HG02588 (cell line): ENCODE measurements around the gene DOCK11.
"Not testable (repeated sequence)": the region's sequence is repeated elsewhere in the genome, so short reads cannot be mapped to it uniquely, and the experiment has no call there.

ENCODE experiments used
- ATAC-seq: cut with Tn5 transposase; IDR thresholded peaks from one replicate; pipeline ENCODE4 v1.9.1; 2021; ENCODE audit warnings: mild to moderate bottlenecking, moderate library complexity; ENCODE audit not compliant: unreplicated experiment

DOCK11 gene

DNA sequence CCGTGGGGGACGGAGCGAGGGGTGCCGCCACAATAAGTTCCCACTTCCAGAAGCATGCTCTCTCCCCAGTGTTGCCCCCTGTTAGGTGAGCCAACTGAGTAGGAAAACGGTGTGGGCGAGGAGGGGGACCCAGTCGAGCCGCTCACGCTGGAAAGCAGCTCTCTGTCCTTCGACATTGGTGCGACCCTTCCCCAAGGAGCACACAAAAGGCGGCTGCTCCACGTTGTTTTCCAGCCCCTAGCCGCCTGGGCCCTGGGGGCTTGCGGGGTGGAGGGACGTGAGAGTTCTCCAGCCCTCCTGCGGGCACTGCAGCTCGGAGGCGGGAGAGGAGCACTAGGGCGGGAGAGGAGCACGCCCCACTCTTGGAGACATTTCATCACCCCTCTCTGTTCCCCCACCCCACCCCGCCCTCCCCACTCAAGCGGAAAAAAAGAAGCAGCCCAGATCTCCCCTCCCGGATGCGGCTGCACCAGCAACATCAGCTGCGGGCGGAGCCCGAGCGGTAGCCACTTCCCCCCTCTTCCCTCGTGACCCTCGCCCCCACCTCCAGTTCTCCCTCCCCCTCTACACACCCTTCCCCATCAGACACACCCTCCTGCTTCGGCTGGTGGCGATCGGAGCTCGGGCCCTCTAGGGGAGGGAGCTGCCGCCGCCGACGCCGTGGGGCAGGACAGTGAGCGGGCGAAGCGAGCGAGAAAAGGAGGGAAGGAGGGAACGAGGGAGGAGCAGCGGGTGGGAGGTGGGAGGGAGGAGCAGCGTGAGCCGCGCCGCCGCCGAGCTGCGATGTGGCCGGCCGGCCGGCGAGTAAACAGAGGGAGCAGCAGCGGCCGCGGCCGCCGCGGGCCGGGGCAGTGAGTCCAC is at the start of gene DOCK11:
DOCK11 (plus strand) TSS at position 755 of the 861 bp plus-strand sequence. CDS start 157 bp downstream, outside the sequence.
- peak; percentile 75 for ATAC-seq

DNA sequence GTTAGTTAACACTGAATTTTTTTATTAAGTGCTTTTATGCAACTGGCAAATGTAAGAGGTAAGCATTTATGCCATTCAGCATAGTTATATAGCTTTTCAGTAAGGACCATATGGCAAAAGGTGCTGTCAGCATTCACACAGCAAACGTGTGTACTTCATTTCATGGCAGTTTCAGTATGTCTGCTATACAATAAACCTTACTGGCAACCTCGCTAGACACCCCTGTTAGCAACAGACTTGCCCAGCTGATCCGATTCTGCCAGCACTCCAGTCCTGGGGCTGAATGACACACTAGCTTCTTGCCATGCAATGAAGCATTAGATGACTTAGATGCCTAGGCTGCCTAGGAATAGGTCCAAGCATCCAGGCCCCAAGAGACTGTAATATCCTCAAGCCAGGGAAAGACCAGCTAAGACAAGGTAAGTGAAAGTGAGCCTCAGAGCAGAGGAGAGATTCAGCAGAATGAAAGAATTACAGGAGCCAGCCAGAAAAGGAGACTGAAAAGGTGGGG is 47.3 kb upstream of the DOCK11 start:
- ATAC-seq, result no peak

DNA sequence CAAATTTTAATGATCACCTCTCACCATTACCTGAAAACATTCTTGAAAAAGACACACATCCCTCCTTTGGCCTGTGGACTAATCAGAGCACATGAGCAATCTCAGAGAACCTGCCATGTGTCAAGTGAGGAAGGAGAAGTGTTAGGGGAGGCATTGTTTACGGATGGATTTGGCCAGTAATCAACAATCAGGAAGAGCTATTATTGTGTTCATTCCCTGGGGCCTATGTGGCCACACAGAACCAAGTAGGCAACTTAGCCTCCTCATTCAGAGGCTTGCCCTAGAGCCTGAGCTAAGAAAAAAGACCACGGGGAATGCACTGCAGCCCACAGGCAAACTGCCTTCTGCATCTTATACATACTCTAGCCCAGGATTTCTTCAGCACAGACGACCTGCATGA is 40.6 kb upstream of the DOCK11 start:
- no peak for ATAC-seq

- no peak for ATAC-seq
Observed at GRCh38 chrX:118459494-118459893, 36.1 kb upstream of the DOCK11 start.

- no peak for ATAC-seq
Observed at GRCh38 chrX:118464501-118464900, 31.1 kb upstream of the DOCK11 start.

DNA sequence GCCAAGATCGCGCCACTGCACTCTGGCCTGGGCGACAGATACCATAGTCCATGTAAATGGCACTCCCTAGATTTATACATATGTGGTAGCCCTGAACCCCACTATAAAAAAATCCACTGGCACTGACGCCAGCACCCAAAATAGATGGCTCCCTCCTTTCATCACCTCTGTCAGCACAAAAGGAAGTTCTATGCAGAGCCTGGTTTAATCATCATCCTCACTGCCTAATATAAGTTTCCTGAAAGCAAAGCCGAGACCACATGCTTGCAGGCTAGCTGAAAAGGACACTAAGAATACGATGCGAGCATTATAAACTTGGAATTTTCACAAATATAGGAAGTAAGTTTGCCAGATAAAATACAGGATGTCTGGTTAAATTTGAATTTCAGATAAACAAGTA is 27.5 kb upstream of the DOCK11 start:
- ATAC-seq, result no peak

DNA sequence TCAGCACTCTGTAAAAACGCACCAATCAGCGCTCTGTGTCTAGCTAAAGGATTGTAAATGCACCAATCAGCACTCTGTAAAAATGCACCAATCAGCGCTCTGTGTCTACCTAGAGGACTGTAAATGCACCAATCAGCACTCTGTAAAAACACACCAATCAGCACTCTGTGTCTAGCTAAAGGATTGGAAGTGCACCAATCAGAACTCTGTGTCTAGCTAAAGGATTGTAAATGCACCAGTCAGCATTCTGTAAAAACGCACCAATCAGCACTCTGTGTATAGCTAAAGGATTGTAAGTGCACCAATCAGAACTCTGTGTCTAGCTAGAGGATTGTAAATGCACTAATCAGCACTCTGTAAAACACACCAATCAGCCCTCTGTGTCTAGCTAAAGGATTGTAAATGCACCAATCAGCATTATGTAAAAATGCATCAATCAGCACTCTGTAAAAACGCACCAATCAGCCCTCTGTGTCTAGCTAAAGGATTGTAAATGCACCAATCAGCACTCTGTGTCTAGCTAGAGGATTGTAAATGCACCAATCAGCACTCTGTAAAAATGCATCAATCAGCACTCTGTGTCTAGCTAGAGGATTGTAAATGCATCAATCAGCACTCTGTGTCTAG is 24.8 kb upstream of the DOCK11 start:
- not testable (repeated sequence) for ATAC-seq

- ATAC-seq, result no peak
Observed at GRCh38 chrX:118474586-118474985, 21.0 kb upstream of the DOCK11 start.

DNA sequence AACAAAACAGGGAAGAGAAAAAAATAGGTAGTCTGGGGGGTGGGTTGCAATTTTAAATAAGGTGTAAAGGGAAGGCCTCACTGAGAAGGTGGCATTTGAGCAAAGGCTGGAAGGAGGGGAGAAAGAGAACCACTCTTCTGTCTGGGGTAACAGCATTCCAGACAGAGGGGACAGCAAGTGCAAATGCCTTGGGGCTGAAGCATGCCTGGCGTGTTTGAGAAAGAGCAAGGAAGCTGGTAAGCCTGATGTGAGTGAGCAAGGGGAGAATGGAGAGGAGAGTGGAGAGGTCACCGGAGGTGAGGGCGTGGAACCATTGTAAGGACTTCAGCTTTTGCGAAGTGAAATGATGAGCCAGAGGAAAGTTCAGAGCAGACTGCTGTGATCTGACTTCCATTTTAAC is 19.7 kb upstream of the DOCK11 start:
- ATAC-seq, result no peak

DNA sequence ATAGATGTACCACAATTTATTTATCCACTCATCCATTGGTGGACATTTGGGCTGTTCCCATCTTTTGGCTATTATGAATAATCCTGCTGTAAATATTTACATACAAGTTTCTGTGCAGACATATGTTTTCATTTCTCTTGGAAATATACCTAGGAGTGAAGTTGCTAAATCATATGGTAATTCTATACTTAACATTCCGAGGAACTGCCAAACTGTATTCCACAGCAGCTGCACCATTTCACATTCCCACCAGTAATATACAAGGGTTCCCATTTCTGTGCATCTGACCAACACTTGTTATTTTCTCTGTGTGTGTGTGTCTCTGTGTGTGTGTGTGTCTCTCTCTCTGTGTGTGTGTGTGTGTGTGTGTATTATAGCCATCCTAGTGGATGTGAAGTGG is 15.4 kb upstream of the DOCK11 start:
- ATAC-seq, result no peak

GRCh38 chrX:118482384-118482783 is 13.2 kb upstream of the DOCK11 start:
- ATAC-seq, result not testable (repeated sequence)

DNA sequence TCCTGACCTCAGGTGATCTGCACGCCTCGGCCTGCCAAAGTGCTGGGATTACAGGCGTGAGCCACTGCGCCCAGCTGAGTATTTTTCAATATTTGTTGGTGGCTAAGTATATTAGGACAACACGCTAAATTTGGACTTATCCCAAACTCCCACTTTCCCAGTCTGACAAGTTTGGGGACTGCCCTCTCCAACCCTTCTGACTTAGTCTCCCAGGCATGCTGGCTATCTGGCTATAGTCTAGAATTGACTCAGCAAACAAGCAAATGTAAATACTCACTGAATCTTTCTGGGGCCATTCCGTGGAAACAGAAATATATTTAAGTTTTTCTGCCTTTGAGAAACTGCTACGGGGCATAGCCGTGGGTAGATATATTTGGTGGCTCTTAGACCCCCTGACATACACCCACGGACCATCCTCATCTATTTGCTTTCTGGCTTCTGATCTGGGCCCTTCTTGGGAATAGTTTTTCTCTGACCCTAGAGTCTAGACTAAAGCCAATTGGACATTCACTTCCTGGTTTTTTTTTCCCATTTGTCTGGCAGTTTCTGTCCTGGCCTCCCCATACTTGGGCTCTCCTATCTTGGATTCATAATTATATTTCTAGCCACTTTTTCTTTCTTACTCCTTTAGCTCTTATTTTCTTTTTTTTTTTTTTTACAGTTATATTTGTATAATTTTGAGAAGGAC is 11.3 kb upstream of the DOCK11 start:
- ATAC-seq, result no peak

DNA sequence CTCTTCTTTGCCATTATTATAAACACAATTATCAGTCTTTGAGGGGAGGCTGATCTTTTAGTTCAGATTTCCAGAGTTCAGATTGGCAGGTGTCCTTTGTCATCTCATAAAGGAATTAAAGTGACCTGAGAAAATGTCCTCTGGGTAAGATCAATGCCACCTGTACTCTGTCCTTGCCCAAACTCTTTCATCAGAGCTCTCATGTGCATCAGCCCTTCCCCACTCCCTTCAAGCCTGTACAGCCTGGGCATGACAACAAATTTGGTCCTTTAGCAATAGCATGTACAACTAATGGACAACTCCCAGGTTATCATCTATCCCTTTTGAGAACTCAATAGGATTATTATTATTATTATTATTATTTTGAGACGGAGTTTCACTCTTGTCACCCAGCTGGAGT is 8.9 kb upstream of the DOCK11 start:
- not testable (repeated sequence) for ATAC-seq

- ATAC-seq, result no peak
Observed at GRCh38 chrX:118493016-118493415, 2.6 kb upstream of the DOCK11 start.

GRCh38 chrX:118493653-118494297 is 1.8 kb upstream of the DOCK11 start:
- no peak for ATAC-seq

DNA sequence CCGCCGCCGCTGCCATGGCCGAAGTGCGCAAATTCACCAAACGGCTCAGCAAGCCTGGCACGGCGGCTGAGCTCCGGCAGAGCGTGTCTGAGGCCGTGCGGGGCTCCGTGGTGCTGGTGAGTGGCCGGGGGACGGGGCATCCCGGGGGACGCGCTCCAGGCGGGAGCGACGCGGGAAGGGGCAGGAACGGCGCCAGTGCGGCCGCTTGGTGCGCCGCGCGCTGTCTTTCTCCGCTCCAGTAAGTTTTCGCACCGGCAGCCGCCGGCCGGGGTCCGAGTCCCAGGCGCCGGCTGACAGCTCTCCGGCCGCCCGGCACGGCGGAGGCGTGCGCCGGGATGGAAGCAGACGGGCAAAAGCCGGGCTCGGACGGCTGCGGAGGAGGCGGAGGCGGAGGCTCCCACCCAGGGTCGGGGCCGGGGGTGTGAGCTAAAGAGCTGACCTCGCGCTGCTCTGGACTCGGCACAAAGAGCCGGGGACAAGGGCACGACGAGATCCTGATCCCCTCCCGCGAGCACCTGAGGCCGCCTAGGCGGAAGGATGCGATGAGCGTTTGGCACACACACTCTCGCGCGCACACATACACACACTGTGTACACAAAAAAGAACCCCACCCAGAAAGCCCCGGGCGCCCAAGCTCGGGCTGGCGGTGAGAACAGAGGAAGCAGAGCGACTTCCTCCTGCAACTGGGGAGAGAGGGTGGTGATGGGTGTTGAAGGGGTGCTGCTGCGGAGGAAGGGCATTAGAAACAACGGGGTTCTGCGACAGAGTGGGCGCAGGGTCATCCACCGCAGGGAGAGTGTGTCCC is 545 bp downstream of the DOCK11 start:
- peak; percentile 54 for ATAC-seq

DNA sequence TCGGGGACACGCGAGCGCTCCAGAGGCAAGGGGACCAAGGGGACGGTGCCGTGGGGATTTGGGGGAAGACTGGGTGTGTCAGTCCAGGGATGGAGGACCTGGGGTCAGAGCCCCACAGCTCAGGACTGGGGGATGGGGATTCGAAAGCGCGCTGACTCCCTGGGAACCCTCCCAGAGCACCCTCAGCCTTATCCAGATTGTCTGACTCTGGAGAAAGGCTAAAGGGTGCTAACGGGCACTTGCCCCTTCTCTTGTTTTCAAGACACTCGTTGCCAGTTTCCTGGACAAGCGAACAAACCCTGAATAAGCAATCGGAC is 1.1 kb downstream of the DOCK11 start:
- ATAC-seq, result peak; percentile 2

- no peak for ATAC-seq
Observed at GRCh38 chrX:118497180-118497818, 1.7 kb downstream of the DOCK11 start.

DNA sequence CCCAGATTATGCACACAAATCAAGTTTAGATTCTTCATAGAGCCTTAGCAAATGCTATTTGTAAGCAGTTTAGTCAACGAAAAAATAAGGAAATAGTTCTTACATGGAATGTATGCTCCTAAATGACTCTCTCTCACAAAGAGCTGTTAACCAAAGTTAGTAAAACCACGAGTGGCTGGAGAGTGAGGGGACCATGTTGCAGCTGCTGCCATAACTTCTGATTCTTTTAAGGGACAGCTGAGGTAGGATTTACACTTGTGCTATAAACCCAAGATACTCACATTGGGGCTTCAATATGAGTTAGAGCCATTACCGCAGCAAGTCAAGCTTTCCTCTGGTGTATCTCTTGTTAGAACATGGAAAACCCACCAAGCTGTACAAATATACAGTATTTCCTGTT is 2.7 kb downstream of the DOCK11 start:
- ATAC-seq, result no peak

GRCh38 chrX:118498755-118499154 is 3.1 kb downstream of the DOCK11 start:
- ATAC-seq, result no peak
